ENCODE data around the gene INSIG1. TPM values are rescaled to one million over a fixed set of nuclear protein-coding genes. Genes with fewer than 3 reads are reported as not detected.

Gene INSIG1
- total RNA-seq (10 to 100 TPM; 37.7 to 48.3 TPM), polyA plus RNA-seq (10 to 100 TPM; 14.1 to 14.5 TPM)
- long read RNA-seq, donor 1, transcript INSIG1-201 (6 exons, 3,010 nt): major isoform, 80 of 150 reads
- long read RNA-seq, donor 1, partial matches to known transcripts: 17 of 150 reads
- long read RNA-seq, donor 1, other reads (novel, unspliced or antisense): 47 of 150 reads
- long read RNA-seq, donor 2, transcript INSIG1-201 (6 exons, 3,010 nt): major isoform, 36 of 52 reads
- long read RNA-seq, donor 2, partial matches to known transcripts: 9 of 52 reads
- long read RNA-seq, donor 2, other reads (novel, unspliced or antisense): 6 of 52 reads

GRCh38 chr7:155297517-155298287 is at the start of gene INSIG1:
Gene INSIG1, plus strand, starts transcription at chr7:155297878. Its CDS starts 408 bp downstream, at chr7:155298286.
- no peaks in the 10 kb centered on the region for H3K36me3 ChIP-seq (ENCODE audit: control insufficient read depth in 1 of 2, insufficient read depth in 2 of 2, low read length in 1 of 2)
- peak; percentile 96 for ATAC-seq (ENCODE audit: low FRiP score)
- H3K27ac ChIP-seq (ENCODE audit: low read depth in 1 of 2, low read length in 2 of 2): peak within 1 kb of the TSS in 1 of 2 donors; percentile 53
- intact Hi-C loops (cut with DNase I): loop anchor here (2.0 to 10.0 kb wide), 5 partner anchors 40 to 345 kb away; partner anchors contain the start of genes PAXIP1 (in 2 of the 2) and RBM33 (in 1 of the 2)
- H3K9me3 ChIP-seq (ENCODE audit: control insufficient read depth, low read length): no peaks in the 10 kb centered on the region
- H3K4me1 ChIP-seq (ENCODE audit: control insufficient read depth in 1 of 2, insufficient read depth in 2 of 2, low read length in 2 of 2): no peaks in the 10 kb centered on the region
- WGBS, 2 donors: 0% methylated on average over 81 to 111 of the region's 111 CpGs
- peak within 1 kb of the TSS; percentile 37 to 78 for H3K4me3 ChIP-seq (ENCODE audit: low read length in 2 of 2)
- H3K27me3 ChIP-seq (ENCODE audit: control insufficient read depth in 1 of 2, insufficient read depth in 2 of 2, low read length in 1 of 2): no peaks in the 10 kb centered on the region
- peak; percentile 94 to 96 for DNase-seq

- Histone ChIP-seq H3K9me3 (ENCODE audit: control insufficient read depth, low read length) (no peaks in the 10 kb centered on the region), H3K36me3 (ENCODE audit: control insufficient read depth in 1 of 2, insufficient read depth in 2 of 2, low read length in 1 of 2) (no peaks in the 10 kb centered on the region), H3K27me3 (ENCODE audit: control insufficient read depth in 1 of 2, insufficient read depth in 2 of 2, low read length in 1 of 2) (no peaks in the 10 kb centered on the region), H3K27ac (ENCODE audit: low read depth in 1 of 2, low read length in 2 of 2) (no peak overlapping the region), H3K4me1 (ENCODE audit: control insufficient read depth in 1 of 2, insufficient read depth in 2 of 2, low read length in 2 of 2) (no peaks in the 10 kb centered on the region), H3K4me3 (ENCODE audit: low read length in 2 of 2) (no peak overlapping the region)
- ATAC-seq (ENCODE audit: low FRiP score): no peak
- DNase-seq: no peak
- intact Hi-C loops (cut with DNase I): no loop called here
- WGBS, 2 donors: 88 to 95% methylated on average over 10 of the region's 10 CpGs
Observed at GRCh38 chr7:155248366-155248756, 49.3 kb upstream of the INSIG1 start.

DNA sequence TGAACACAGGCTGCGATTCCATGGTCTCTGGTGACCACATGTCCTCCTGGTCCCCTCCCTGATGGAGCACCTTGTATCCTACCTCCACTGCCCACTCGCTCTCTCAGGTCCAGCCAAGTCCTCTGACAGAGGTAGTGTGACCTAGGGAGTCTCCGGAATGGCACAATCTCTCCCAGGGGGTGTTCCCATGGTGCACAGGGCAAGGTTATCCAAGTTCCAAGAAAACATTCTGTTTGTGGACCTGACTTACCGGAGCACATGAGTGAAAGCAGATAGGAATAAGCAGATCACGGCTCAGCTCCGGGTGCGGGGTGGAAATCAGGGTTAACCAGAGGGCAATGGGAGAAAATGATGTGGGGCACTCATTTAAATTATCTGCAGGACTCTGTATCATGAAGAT is 45.8 kb upstream of the INSIG1 start:
- Histone ChIP-seq H3K36me3 (ENCODE audit: control insufficient read depth in 1 of 2, insufficient read depth in 2 of 2, low read length in 1 of 2) (no peaks in the 10 kb centered on the region), H3K27me3 (ENCODE audit: control insufficient read depth in 1 of 2, insufficient read depth in 2 of 2, low read length in 1 of 2) (no peaks in the 10 kb centered on the region), H3K4me1 (ENCODE audit: control insufficient read depth in 1 of 2, insufficient read depth in 2 of 2, low read length in 2 of 2) (no peaks in the 10 kb centered on the region), H3K4me3 (ENCODE audit: low read length in 2 of 2) (no peak overlapping the region), H3K9me3 (ENCODE audit: control insufficient read depth, low read length) (no peaks in the 10 kb centered on the region), H3K27ac (ENCODE audit: low read depth in 1 of 2, low read length in 2 of 2) (no peak overlapping the region)
- ATAC-seq (ENCODE audit: low FRiP score) (no peak), DNase-seq (no peak)
- WGBS, 2 donors: 77 to 80% methylated on average over 7 of the region's 7 CpGs
- intact Hi-C loops (cut with DNase I): no loop called here

GRCh38 chr7:155252444-155252887 is 45.2 kb upstream of the INSIG1 start:
- Histone ChIP-seq H3K9me3 (ENCODE audit: control insufficient read depth, low read length) (no peaks in the 10 kb centered on the region), H3K27ac (ENCODE audit: low read depth in 1 of 2, low read length in 2 of 2) (no peak overlapping the region), H3K4me3 (ENCODE audit: low read length in 2 of 2) (no peak overlapping the region), H3K27me3 (ENCODE audit: control insufficient read depth in 1 of 2, insufficient read depth in 2 of 2, low read length in 1 of 2) (no peaks in the 10 kb centered on the region), H3K4me1 (ENCODE audit: control insufficient read depth in 1 of 2, insufficient read depth in 2 of 2, low read length in 2 of 2) (no peaks in the 10 kb centered on the region), H3K36me3 (ENCODE audit: control insufficient read depth in 1 of 2, insufficient read depth in 2 of 2, low read length in 1 of 2) (no peaks in the 10 kb centered on the region)
- no peak for DNase-seq
- intact Hi-C loops (cut with DNase I): no loop called here
- ATAC-seq (ENCODE audit: low FRiP score): no peak
- 25 to 30% methylated on average over 8 of the region's 8 CpGs for WGBS, 2 donors

DNA sequence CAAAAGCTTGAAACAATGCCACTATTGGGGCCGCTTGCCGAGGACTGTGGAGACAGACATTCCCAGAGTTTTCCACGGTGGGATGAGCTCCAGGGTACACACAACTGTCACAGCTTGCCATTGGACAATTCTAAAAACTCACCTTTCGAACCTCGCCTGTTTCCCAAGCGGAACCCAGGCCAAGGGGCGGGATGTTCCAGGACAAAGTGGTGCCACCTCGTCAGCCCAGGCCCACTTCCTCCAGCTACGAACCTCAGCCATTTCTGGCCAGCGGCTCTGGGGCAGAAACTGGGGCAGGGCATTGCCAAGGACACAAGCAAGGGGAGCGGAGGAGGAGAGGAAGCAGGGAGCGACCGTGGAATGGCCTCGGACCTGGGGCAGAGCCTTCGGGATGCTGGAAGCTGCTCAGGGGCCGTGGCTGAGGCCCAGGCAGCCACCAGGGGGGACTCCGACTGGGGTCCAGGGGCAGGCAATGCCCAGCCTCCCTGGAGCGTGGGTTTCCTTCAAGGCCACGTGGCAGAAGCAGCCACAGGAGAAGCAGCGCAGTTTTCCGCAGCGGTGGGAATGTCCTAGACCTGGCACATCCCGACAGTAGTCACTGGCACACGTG is 44.7 kb upstream of the INSIG1 start:
- ATAC-seq (ENCODE audit: low FRiP score) (no peak), DNase-seq (no peak)
- intact Hi-C loops (cut with DNase I): no loop called here
- Histone ChIP-seq H3K27ac (ENCODE audit: low read depth in 1 of 2, low read length in 2 of 2) (no peak overlapping the region), H3K36me3 (ENCODE audit: control insufficient read depth in 1 of 2, insufficient read depth in 2 of 2, low read length in 1 of 2) (no peaks in the 10 kb centered on the region), H3K27me3 (ENCODE audit: control insufficient read depth in 1 of 2, insufficient read depth in 2 of 2, low read length in 1 of 2) (no peaks in the 10 kb centered on the region), H3K9me3 (ENCODE audit: control insufficient read depth, low read length) (no peaks in the 10 kb centered on the region), H3K4me1 (ENCODE audit: control insufficient read depth in 1 of 2, insufficient read depth in 2 of 2, low read length in 2 of 2) (no peaks in the 10 kb centered on the region), H3K4me3 (ENCODE audit: low read length in 2 of 2) (no peak overlapping the region)
- 26 to 35% methylated on average over 23 to 24 of the region's 24 CpGs for WGBS, 2 donors

- Histone ChIP-seq H3K36me3 (ENCODE audit: control insufficient read depth in 1 of 2, insufficient read depth in 2 of 2, low read length in 1 of 2) (no peaks in the 10 kb centered on the region), H3K4me3 (ENCODE audit: low read length in 2 of 2) (no peak overlapping the region), H3K27me3 (ENCODE audit: control insufficient read depth in 1 of 2, insufficient read depth in 2 of 2, low read length in 1 of 2) (no peaks in the 10 kb centered on the region), H3K4me1 (ENCODE audit: control insufficient read depth in 1 of 2, insufficient read depth in 2 of 2, low read length in 2 of 2) (no peaks in the 10 kb centered on the region), H3K27ac (ENCODE audit: low read depth in 1 of 2, low read length in 2 of 2) (no peak overlapping the region), H3K9me3 (ENCODE audit: control insufficient read depth, low read length) (no peaks in the 10 kb centered on the region)
- WGBS, 2 donors: 92 to 97% methylated on average over 8 of the region's 8 CpGs
- intact Hi-C loops (cut with DNase I): no loop called here
- ATAC-seq (ENCODE audit: low FRiP score) (no peak), DNase-seq (no peak)
Observed at GRCh38 chr7:155254018-155254417, 43.7 kb upstream of the INSIG1 start.

DNA sequence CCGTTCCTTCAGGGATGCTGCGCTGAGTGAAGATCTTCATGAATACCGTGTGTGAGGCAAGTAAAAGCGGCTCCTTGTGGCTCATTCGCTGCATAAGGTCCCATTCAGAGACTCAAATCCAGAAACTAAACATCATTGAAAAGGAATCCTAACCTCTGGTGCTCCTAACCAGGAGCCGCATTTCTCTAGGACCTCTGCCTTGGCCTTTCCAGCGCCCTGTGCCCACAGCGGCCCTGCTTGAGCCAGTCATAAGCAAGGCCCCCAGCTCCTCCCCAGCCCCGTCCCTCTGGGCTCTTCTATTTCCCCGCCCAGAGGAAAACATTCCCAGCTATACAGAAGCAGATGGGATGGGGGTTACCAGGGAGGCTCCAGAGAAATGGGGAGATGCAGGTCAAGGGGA is 42.6 kb upstream of the INSIG1 start:
- Histone ChIP-seq H3K27ac (ENCODE audit: low read depth in 1 of 2, low read length in 2 of 2) (no peak overlapping the region), H3K4me3 (ENCODE audit: low read length in 2 of 2) (no peak overlapping the region), H3K4me1 (ENCODE audit: control insufficient read depth in 1 of 2, insufficient read depth in 2 of 2, low read length in 2 of 2) (no peaks in the 10 kb centered on the region), H3K9me3 (ENCODE audit: control insufficient read depth, low read length) (no peaks in the 10 kb centered on the region), H3K36me3 (ENCODE audit: control insufficient read depth in 1 of 2, insufficient read depth in 2 of 2, low read length in 1 of 2) (no peaks in the 10 kb centered on the region), H3K27me3 (ENCODE audit: control insufficient read depth in 1 of 2, insufficient read depth in 2 of 2, low read length in 1 of 2) (no peaks in the 10 kb centered on the region)
- intact Hi-C loops (cut with DNase I): loop anchor here in 1 of 2 donors (5.0 kb wide), 1 partner anchor 42 kb away; the partner anchor contains the start of gene INSIG1
- ATAC-seq (ENCODE audit: low FRiP score) (no peak), DNase-seq (no peak)
- WGBS, 2 donors: 95 to 97% methylated on average over 10 of the region's 10 CpGs

- intact Hi-C loops (cut with DNase I): loop anchor here (2.0 to 5.0 kb wide), 2 partner anchors 41 to 42 kb away; partner anchors contain the start of gene INSIG1 (in 2 of the 2)
- Histone ChIP-seq H3K27ac (ENCODE audit: low read depth in 1 of 2, low read length in 2 of 2) (no peak overlapping the region), H3K4me1 (ENCODE audit: control insufficient read depth in 1 of 2, insufficient read depth in 2 of 2, low read length in 2 of 2) (no peaks in the 10 kb centered on the region), H3K36me3 (ENCODE audit: control insufficient read depth in 1 of 2, insufficient read depth in 2 of 2, low read length in 1 of 2) (no peaks in the 10 kb centered on the region), H3K9me3 (ENCODE audit: control insufficient read depth, low read length) (no peaks in the 10 kb centered on the region), H3K27me3 (ENCODE audit: control insufficient read depth in 1 of 2, insufficient read depth in 2 of 2, low read length in 1 of 2) (no peaks in the 10 kb centered on the region), H3K4me3 (ENCODE audit: low read length in 2 of 2) (no peak overlapping the region)
- DNase-seq: no peak
- WGBS, 2 donors: 90 to 91% methylated on average over 6 of the region's 6 CpGs
- no peak for ATAC-seq (ENCODE audit: low FRiP score)
Observed at GRCh38 chr7:155255621-155256020, 42.1 kb upstream of the INSIG1 start.
